HG03378 (cell line): Measurements from ENCODE around the gene RNF223.
"Not testable (repeated sequence)": the region's sequence is repeated elsewhere in the genome, so short reads cannot be mapped to it uniquely, and the experiment has no call there.

ENCODE experiments used
- ATAC-seq: cut with Tn5 transposase; IDR thresholded peaks from one replicate; pipeline ENCODE4 v1.9.1; 2021; ENCODE audit warnings: mild to moderate bottlenecking, moderate library complexity; ENCODE audit not compliant: unreplicated experiment

RNF223 gene

DNA sequence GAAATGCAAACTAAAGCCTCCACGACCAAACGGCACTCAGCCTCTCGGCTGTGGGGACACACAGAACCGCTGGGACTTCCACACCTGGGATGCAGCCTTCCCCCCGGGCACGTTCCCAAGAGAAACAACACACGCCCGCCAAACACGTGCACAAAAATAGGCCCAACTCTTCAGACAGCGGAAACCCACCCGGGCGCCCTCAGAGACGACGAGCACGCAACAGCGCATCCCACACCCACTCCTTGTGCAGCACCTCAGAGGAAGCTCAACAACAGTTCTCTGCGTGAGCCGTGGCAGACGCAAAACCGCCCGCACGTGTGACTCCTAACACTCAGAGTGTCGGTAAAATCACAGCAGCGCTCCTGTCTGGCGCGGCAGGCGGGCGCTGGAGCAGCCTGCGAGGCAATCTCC lies 36.5 kb upstream of the RNF223 start:
- no peak for ATAC-seq

DNA sequence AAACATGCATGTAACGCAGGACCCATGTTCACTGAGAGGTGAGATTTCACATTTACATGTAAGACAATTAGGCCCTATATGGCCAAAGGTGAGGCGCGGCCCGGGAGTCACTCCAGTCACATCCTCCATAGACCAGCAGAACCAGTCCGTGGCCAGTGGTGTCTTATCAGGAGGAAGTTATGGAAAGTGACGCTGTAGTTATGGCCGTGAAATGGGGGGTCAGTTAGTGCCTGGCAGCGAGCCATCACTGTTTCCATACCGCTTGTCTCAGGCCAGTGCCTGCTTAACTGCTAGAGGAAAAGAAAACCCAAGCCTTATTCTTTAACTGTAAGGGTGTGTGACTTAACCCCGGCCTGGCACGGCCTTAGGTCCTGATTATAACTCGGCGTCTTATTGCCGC lies 35.6 kb upstream of the RNF223 start:
- no peak for ATAC-seq

DNA sequence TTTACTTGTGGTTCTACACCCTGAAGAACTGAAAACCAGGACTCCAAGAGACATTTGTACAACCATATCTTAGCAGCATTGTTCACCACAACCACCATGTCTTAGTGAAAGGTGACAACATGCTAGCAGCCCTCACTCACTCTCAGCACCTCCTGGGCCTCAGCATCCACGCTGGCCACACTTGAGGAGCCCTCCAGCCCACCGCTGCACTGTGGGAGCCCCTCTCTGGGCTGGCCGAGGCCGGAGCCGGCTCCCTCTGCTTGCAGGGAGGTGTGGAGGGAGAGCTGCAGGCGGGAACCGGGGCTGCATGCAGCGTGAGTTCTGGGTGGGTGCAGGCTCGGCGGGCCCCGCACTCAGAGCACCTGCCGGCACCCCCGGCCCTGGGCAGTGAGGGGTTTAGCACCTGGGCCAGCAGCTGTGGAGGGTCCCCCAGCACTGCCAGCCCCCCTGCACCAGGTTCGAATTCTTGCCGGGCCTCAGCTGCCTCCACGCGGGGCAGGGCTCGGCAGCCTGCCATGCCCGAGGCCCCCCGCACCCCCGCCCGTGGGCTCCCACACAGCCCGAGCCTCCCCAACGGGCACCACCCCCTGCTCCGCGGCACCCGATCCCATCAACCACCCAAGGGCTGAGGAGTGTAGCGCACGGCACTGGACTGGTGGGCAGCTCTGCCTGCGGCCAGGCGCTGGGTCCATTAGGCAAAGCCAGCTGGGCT lies 32.6 kb upstream of the RNF223 start:
- ATAC-seq = no peak

DNA sequence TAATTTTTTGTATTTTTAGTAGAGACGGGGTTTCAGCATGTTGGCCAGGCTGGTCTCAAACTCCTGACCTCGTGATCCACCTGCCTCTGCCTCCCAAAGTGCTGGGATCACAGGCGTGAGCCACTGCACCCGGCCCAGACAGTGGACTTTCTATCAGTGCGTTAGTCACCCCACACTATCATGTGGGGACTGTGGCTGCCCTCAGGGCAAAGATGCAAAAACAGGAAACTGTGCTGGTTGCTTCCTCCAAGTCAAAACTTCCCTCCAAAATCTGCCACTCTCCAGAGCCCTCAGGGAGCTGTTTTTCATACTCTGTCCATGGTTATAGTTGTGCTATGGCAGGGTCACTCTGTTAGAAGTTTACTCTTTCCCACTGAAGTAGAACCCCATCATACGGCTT lies 30.0 kb upstream of the RNF223 start:
- ATAC-seq = not testable (repeated sequence)

DNA sequence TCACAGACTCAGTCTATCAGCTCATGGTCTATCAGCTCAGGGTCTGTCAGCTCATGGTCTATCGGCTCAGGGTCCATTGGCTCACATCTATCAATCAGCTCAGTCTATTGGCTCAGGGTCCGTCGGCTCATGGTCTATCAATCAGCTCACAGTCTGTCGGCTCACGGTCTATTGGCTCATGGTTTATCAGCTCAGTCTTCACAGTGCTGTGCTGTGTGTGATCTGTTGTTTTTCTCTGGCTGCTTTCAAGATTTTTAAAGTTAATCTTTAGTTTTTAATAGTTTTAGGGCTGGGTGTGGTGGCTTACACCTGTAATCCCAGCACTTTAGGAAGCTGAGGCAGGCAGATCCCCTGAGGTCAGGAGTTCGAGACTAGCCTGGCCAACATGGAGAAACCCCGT lies 27.4 kb upstream of the RNF223 start:
- ATAC-seq = no peak

DNA sequence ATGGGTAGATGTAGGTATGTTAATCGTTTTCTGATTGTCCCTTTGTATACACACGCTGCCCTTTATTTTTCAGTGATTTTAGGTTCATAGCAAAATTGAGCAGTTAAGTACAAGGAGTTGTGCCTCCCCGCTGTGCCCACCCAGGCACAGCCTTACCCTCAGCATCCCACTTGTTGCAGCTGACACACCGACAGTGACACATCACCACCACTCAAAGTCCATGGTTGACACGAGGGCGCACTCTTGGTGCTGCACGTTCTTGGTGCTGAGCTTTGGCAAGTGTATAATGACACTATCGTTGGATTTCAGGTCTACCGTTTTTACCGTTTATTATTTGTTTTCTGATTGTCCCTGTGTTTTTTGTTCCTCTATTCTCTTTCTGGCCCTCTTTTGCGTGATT lies 26.2 kb upstream of the RNF223 start:
- ATAC-seq = no peak

DNA sequence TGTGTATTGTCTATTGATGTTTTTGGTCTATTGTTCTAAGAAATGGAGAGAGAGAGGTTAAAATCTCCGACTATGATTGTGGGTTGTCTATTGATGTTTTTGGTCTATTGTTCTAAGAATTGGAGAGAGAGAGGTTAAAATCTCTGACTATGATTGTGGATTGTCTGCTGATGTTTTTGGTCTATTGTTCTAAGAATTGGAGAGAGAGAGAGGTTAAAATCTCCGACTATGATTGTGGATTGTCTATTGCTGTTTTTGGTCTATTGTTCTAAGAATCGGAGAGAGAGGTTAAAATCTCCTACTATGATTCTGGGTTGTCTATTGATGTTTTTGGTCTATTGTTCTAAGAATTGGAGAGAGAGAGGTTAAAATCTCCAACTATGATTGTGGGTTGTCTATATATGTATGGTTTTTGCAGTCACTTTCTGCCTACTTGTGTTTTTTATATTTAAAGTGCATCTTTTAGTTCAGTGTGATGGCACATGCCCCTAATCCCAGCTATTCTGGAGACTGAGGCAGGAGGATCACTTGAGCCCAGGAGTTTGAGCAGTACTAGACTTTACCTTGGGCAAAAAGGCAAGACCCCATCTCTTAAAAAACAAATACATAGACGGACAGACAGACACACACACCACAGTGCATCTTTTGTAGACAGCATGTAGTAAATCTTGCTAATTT lies 25.5 kb upstream of the RNF223 start:
- no peak for ATAC-seq

DNA sequence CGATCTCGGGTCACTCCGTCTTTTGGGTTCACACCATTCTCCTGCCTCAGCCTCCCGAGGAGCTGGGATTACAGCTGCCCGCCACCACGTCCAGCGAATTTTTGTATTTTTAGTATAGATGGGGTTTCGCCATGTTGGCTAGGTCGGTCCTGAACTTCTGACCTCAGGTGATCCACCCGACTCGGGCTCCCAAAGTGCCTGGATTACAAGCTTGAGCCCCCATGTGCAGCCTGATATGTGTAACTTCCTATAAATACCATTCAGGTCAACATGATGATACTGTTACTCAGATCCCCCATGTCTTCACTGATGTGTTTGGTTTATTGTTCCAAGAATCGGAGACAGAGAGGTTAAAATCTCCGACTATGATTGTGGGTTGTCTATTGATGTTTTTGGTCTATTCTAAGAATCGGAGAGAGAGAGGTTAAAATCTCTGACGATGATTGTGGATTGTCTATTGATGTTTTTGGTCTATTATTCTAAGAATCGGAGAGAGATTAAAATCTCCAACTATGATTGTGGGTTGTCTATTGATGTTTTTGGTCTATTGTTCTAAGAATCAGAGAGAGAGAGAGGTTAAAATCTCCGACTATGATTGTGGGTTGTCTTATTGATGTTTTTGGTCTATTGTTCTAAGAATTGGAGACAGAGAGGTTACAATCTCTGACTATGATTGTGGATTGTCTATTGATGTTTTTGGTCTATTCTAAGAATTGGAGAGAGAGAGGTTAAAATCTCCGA lies 24.7 kb upstream of the RNF223 start:
- ATAC-seq = no peak

DNA sequence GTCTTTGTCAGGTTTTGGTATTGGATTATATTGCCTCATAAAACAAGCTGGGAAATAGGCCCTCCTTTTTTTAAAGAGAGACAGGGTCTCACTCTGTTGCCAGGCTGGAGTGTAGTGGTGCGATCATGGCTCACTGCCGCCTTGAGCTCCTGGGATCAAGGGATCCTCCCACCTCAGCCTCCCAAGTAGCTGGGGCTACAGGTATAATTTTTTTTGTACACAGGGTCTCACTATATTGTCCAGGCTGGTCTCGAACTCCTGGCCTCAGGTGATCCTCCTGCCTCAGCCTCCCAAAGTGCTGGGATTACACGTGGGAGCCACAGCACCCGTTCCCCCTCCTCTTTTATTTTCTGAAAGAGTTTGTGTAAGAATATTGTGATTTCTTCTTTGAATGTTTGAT lies 22.0 kb upstream of the RNF223 start:
- not testable (repeated sequence) for ATAC-seq

DNA sequence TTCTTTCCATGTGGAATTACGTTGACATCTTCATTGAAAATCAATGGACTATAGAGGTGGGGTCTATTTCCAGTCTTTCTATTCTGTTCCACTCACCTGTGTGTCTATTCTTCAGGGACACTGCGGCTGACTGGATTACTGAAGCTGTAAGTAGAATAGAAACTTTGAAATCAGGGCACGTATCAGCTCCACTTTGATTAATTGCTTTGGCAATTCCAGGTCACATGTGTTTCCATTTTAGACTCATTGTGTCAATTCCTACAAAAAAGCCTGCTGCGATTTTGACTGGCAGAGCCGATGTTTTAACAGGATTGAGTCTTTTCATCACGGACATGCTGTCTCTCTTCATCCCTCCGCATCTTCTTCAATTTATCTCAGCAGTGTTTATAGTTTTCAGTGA lies 20.9 kb upstream of the RNF223 start:
- no peak for ATAC-seq

DNA sequence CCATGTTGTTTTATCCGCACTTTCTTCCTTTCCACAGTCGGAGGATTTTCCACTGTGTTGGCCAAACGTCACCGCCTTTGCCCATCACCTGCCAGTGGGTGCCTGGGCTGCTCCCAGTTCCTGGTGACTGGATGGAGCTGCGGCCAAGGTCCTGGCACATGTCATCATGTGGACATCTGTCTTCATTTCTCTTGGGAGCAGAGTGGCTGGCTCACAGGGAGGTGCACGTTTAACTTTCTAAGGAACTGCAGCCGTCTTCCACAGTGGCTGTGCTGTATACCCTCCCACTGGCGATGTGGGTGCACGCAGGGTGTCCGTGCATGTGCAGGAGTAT lies 19.5 kb upstream of the RNF223 start:
- no peak for ATAC-seq

DNA sequence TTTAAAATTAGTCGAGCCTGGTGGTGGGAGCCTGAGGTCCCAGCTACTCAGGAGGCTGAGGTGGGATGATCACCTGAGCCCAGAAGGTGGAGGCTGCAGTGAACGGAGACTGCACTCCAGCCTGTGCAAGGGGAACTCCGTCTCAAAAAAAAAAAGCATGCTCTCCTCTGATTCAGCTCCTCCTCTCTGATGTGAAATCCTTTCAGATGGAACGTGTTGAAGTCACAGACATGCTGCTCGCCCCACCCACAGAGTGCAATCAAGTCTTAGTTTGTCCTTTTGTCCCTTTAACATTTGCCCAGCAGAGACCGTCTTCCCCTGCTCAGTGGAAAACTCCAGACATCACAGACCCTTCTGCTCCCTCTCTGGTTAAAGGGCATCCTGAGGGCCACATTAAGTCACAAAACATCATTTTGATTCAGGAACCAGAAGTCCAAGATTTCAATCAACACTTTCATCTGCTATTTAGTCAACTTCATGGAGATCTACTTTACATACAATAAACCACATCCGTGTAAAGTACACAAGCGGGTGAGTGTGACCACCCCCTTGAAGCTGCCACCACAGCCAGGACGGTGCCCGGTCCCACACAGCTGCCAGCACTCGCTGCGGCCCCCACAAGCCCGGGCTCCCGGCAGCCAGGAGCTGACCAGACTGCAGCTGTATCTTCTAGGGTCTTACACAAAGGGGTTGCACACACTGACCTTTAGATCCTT lies 18.9 kb upstream of the RNF223 start:
- no peak for ATAC-seq

DNA sequence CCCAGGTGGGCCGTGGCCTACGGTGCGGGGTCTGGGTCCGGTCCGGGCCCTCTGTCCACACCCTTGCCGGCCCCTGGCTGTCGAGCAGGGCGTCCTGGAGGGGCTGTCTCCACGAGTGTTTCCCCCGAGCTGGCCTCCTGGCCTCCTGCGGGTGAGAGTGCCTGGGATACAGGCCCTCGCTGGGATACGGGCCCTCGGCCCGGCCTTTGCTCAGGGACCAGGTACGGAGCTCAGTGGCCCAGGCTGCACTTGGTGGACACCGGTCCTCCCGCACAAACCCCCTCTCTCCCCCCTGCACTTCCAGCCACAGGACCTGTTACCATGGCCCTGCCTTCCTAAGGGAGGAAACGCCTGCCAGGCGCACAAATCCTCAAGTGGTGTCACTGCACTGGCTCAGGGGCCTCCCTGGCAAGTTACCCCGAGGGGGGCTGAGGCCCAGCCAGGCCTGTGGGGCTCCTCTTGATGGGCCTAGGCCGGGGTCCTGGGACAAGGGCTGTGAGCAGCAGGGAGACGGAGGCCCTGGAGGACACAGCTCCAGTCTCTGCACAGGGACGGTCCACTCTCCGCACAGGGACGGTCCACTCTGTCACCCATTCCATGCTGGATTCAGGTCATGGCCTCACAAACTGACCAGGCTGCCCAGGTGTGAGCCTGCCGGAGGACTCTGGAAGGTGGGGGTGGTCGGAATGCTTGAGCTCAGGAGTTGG lies 18.2 kb upstream of the RNF223 start:
- ATAC-seq = no peak

DNA sequence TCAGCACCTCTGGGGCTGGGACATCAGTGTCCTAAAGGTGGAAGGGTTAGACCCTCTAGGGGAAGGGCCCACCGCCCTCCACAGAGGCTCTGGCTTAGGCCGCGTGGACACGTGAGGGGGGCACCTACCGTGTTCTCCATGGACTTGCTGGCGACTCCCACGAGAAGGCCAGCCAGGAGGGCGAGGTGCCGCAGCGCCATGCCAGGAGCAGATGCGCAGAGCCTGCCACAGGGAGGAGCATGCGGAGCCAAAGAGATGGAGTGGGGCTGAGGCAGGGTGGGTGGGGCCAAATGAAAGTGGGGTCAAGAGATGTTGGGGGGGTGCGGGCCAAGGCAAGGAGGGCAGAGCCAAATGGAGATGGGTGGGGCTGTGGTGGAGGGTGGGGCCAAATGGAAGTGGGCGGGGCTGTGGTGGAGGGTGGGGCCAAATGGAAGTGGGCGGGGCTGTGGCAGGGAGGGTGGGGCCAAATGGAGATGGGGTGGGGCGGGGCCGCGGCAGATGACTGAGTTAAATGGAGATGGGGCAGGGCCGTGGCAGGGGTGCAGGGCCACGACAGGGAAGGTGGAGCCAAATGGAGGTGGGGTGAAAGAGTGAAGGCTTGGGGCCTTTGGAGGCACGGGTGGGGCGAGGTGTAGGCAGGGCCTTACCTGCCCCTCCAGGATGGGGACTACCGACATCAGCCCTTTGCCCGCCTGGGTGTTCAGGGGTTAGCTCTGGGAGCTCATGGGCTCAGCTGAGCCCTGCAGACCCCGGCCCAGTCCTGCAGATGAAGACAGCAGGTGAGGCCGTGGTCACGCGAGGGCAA lies 17.4 kb upstream of the RNF223 start:
- no peak for ATAC-seq

DNA sequence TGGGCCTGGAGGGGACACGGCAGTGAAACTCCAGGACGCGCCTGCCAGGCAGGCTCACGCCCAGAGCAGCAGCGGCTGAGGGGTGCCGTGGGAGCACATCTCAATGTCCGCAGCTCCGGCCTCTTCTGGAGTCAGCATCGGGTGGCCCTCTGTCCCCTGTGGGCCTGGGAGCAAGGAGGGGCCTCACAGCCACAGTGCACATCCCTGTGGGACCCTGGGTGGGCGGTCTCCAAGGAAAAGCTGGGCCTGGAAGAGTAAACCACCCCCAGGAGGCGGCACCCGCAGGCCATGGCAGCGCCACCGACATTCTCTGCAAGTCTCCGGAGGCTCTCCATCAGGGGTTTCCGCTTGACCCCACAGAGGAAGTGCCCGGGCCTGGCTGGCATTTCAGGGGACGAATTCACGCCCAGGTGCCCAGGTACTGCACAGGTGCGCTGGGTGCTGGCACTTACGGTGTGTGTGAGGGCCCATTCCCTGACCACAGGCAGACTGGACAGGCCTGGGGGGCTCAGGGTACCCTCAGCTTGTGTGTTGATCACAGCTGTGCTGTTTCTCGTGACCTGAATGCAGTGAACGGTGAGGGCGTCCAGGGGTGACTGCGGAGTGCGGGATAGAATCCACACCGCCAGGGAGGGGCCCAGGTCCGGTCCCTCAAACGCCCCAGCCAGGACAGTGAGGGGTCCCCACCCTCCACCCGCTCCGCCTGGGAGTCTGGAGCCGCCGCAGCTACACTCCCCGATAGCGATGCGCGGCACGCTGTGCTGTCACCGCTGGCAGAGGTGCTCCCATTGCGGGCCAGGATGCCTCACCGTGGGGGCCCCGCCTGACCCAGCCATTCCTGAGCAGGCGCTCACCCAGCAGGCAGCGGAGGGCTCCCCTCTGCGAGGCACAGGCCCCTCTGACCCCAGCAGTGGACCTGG lies 16.6 kb upstream of the RNF223 start:
- no peak for ATAC-seq

DNA sequence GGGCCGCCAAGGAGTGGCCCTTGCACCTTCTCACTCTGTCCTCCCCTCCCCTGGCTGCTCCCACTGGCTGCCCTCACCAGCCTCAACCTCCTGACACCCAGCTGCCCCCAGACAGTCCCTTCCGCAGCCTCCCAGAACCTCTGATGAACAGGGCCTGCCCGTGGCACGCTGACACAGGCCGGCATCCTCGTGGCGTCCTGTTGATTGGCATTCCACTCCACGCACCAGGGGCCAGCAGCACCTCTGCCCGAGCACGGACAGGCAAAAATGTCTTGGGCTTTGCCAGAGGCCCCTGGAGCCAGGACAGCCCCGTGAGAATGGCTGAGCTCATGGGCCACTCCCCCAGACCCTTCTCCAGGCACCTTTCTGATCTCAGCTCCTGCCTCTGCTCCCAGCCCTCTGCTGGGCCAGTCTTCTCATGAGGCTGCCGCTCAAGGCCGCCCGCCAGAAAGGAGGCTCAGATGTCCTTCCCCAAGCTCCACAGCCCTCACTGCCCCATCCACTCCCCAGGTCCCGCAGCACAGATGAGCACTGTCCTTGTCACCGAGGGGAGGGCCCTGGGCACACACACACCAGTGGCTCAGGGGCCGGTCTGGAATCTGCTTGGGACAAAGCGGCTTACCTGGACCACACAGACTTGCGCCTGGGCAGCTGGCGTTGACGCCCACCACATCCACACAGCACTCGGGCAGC lies 15.8 kb upstream of the RNF223 start:
- no peak for ATAC-seq

DNA sequence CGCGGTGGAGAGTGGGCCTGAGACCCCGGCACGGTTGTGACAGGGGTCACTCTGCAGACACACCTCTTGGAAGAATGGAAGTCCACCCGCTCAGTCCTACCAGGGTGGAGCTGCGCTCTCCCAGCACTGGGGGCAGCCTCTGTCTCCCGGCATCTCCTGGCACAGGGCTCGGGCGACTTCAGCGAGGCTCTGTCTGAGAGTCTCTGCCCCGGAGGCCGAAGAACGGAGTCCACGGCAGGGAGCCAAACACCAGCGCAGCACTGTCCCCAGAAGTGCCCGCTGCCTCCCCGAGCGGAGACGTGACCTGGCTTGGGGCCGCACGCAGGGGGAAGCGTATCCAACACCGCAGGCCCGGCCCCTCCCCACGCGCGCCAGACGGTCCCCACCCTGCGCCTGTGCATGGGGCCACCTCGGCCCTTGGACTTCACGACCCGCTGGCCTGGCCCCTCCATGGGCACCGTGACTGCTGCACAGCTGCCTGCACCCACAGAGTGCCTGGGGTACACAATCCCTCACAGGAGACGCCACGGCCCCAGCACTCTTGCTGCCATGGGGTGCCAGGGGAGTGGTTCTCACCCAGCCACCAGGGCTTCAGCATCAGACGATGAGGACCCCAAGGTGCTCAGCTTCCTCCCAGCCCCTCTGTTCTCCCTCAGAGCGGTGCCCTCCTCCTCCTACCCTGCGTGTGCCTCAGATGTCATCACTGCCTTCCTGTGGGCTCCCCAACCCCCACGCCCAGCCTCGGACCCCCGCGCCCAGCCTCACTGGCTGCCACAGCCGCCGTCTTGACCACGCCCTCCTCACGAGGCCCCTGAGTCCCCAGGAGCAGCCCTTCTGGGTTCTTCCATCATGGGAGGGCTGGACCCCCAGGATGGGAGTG lies 14.9 kb upstream of the RNF223 start:
- ATAC-seq = no peak
